HG03280 (cell line): ENCODE results near the gene MECR.
"Not testable (repeated sequence)": the region's sequence is repeated elsewhere in the genome, so short reads cannot be mapped to it uniquely, and the experiment has no call there.

ENCODE experiments used
- ATAC-seq: cut with Tn5 transposase; IDR thresholded peaks from one replicate; pipeline ENCODE4 v1.9.1; 2021; ENCODE audit warnings: mild to moderate bottlenecking, moderate library complexity; ENCODE audit not compliant: unreplicated experiment

The MECR gene

DNA sequence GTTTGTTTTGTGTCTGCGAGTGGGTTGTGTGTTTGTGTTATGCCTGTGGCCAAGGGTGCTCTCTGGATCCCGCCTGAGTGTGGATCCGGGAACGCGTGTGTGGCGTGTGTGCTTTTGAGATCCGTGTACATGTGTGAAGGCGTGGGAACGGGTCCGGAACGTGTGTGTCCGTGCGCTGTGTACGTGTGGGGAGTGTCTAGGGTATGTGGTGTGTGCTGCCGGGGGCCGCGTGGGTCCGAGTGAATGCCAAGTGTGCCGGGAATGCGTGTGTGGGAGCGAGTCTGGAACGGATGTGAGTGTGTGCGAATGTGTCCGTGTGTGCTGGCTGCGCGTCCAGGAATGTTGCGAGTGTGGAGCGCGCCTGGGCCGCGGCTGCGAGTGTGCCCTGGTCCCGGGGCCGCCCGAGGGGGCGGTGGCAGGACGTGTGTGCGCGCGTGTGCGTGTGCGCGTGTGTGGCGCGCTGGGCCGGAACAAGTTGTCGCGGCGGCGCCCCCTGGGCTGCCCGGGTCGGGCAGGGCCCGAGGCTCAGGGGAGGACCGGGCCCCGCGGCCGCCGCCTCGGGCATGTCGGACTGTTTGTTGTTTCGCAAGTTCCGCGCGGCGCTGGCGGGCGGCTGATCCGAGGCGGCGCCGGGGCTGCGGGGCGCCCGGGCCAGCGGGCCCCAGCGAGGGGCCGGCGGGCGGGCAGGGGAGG lies 6.5 kb upstream of the MECR start:
- no peak for ATAC-seq

DNA sequence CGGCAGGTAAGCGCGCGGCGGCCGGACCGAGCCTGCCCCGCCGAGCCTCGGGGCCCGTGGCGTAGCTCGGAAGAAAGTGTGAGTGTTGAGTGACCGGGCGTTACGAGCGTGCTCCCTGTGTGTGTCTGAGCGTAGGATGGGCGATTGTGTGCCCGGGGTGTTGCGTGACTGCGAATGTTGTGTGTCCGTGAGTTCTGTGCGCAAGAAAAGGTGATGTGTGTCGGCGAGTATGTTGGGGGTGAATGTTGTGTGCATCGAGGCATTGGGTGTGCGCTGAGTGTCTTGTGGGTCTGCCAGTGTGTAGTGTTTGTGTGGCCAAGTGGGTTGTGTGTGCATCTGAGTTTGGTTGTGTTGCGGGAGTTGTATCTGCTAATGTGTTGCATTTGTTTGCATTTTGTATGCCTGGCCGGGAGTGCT lies 6.0 kb upstream of the MECR start:
- ATAC-seq, result no peak

DNA sequence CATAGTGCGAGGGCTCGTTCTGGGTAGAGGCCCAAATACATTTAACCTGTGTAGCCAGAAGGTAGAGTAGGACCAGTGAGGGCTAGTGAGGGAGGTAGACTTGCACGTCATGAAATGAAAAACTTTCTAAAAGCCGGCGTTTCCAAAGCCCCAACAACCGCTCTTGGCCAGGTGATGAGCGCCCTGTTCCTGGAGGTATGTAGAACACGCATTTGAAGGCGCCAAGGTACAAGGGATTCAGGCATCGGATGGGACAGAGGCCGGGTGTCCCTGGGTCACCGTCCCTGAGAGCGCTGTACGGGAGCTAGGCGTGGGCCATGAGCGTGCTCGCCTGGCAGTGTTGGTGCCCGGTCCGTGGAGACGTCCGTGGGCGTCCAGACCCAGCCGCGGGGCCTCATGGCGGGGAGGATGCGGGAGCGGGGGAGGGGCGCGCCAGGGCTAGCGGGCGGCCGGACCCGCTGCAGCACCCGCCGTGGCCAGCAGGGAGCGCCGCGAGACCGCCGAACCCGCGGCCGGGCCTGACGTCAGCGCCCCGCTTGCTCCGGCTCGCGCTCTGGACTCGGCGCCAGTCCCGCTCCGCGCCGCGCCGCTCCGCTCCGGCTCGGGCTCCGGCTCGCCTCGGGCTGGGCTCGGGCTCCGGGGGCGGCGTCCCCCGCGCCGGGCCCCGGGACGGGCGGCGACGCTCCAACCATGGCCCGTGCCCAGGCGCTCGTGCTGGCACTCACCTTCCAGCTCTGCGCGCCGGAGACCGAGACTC lies 5.4 kb upstream of the MECR start, which contains the start of gene PTPRU:
PTPRU (plus strand) TSS at position 568 of the 757 bp plus-strand sequence; CDS start at position 691, 123 bp downstream.
- ATAC-seq, result peak; percentile 83

DNA sequence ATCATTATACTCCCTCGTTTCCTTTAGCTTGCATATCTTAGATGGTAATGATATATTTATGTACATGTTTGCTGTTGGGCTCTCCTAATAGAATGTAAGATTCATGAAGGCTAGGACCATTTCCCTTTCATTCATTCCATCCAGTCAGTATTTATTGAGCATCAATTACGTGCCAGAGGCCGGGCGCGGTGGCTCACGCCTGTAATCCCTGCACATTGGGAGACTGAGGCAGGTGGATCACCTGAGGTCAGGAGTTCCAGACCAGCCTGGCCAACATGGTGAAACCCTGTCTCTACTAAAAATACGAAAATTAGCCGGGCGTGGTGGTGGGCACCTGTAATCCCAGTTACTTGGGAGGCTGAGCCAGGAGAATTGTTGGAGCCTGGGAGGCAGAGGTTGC lies 4.1 kb upstream of the MECR start:
- ATAC-seq, result not testable (repeated sequence)

DNA sequence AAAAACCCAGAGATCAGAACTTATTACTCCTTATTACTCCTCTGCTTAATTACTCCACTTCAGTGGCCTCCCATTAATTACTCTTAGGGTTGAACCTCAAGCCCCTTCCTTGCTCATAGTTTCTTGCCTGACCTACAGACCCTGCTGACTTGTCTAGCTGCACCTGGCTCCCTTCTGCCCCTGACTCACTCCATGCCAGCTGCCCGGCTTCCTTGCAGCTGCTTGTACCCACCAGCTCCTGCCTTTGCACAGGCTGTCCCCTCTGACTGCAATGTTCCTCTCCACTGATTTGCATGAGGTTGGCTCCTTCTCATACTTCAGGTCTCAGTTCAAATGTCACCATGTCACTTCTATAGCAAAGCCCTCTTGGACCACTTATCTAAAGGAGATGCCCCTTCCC lies 3.7 kb upstream of the MECR start:
- ATAC-seq, result no peak

DNA sequence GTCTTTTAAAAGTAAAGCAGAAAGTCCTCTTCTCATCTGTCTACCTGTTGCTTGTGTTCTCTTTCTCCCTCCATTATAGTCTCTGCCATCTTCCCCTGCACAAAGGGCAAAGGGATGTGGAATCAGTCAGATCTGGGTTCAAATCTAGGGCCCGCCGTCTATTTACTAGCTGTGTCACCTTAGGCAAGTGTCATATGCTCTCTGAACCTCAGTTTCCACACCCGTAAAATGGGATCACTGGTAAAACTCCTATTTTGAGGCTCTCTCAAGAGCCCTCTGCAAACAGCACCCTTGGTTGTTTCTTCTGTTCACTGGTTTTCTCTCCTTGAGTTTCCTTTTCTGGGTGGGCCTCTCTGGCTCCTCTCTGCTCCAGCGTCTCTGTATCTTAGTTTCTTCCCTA lies 3.0 kb upstream of the MECR start:
- ATAC-seq, result no peak

DNA sequence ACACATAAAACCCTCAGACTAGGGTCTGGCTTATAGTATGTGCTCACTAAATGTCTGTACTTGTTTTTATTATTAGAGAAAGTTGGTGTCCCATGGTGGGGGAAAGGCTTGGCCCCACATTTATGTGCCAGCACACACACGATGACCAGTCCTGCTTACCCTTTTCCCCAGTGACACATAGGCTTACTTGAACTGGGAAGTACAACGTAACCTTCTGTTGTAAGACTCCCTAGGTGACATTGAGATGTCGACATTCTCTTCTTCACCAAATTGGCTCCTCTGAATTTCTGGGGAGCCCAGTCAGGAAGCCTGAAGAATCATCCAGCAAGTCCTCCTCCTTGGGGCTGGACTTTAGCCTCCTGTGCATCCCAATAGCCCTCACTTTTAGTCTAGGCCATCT lies 1.7 kb upstream of the MECR start:
- ATAC-seq, result no peak

DNA sequence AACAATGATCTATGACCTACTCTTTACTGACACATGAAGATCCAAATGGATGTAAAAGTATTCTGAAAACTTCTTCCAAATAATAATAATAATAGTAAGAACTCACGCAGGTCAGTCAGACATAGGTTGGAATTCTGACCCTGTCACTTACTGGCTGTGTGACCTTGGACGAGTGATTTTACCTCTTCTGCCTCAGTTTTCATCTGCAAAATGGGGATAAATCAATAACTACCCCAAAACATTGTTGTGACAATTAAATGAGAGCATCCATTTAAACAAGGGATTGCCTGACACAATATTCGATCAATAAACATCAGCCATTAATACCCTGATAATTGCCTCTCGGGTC lies 556 bp downstream of the MECR start:
- no peak for ATAC-seq

DNA sequence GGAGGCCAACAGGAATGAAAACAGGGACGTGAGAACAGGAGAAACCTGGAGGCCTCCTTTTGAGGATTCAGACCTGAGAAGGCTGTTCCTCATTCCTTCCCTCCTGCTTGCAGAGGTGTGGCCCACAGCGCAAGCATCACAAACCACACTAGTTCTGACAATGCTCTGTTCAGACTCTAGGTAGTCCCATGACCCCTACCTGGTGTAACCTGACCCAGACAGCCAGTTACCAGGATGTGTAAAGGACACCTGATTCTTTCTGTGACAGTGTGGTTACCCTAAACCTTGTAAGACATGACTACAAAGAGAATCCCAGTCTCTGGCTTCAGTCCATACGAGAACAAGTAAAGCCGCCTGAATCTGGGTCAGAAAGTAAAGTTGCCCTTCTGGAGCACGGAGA lies 3.2 kb downstream of the MECR start:
- no peak for ATAC-seq

DNA sequence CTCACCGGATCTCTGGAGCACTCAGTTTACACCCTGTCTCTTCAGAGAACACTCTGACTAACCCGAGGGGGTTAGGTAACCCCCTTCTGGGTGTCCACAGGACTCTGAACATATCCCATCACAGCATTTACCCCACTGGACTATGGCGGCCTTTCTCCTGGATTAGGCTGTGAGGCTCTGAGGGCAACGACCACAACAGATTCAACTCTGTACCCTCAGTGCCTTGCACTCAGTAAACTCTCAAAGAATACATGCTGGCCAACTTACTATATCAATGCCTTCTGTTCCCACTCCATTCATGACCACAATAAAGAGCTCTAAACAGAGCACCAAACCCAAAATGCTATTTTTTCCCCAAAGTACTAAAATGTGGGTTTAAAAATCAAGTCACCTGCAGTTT lies 5.4 kb downstream of the MECR start:
- ATAC-seq, result no peak

DNA sequence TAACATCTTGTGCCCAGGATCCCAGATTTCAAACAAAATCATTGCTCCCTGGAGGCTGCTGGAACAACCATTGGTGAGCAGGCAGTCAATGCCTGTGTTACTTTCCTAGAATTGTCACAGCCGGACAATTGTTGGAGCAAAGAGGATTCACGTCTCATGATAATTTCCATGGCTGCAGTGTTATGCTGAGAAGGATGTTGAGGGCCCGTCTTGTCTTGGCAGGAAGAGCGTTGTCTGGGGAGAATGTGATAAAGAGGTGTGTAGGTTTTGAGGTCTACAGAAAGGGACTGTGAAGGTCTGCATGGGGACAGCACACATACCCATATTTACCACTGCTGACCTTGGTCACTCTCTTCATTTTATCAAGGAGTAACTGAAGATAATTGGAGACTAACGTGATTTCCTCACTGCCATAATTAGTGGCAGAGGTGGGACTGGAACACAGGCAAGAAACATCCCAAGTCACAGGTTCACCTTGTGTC lies 6.3 kb downstream of the MECR start:
- no peak for ATAC-seq

DNA sequence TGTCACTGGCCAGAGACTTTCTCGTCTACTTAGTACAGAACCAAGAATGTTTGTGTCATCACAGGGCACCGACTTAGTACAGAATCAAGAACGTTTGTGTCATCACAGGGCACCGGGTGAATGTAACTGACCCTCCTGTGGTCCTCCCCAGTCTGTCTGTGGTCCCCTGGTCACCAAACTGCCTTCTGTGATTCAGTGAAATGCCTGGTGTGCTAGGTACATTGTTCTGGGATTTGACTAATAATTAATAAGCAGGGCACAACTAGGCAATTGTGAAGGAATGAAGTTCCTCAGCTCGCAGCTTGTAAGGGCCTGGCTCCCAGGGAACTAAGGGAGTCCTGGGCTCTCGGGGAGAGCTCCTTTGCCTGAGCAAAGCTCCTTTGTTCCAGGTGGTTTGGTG lies 7.2 kb downstream of the MECR start:
- no peak for ATAC-seq

DNA sequence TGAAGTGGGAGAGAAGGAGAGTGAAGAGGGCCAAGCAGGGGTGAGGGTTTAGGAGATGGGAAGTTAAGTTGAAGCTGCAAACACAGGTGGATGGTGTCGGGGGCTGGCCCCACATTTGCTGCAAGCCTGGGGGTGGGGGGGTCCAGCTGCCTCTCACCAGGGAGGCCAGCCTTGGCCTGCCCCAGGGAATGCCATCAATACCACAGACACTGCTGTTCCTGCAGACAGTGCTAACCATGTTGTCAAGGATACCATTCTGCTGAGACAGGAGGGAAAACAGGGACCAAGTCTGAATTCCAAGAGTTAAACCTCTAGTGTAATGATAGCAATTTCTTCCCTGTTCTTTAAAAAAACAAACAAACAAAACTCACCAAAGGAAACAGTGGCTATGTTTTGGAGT lies 8.0 kb downstream of the MECR start:
- no peak for ATAC-seq

DNA sequence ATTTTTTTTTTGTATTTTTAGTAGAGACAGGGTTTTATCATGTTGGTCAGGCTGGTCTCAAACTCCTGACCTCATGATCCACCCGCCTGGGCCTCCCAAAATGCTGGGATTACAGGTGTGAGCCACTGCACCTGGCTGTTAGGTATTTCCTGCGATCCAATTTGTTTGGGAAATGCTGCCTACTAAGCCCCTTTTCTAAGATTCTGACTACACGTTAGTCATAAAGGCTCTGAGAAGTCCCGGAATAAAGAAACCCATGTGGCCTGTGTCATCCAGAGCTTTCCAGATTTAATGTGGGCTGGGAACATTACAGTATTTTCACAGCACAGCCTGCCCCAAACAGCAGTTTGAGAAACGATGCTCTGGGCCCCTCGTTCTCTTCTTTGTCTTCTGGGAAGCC lies 8.5 kb downstream of the MECR start:
- not testable (repeated sequence) for ATAC-seq

DNA sequence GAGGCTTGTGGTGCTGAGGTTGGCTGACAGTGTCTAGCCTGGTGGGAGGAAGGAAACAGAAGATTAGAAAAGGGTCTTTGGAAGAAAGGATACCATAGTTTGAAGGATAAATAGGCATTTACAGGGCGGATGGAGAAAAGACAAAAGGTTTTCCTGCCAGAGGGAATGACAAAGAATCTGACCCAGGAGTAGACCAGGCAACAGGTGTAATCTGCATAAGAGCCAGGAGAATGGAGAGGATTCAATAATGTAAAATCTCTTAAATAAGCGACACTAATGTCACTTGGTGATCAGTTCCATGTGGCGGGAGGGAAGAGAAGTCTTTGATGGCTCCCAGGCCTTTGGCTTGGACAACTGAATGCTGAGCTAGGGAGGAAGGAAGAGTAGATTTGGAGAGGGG lies 9.4 kb downstream of the MECR start:
- ATAC-seq, result no peak

DNA sequence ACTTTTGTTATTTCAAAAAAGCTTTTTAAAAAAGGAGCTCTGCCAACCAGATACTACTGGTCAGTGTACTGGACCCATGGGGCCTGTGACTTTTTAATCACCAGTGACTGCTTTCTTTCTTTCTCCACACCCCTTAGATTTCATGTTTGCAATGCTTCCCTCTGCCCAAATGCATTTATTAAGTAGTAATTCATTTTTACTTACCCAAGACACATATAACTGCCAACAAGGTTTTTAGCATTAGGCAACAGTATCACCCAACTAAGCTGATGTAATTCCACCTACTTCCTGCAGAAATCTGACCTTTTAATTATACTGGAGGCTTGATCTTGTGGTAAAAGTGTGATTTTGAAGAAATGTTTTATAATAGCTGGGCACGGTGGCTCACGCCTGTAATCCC lies 12.5 kb downstream of the MECR start:
- ATAC-seq, result no peak

DNA sequence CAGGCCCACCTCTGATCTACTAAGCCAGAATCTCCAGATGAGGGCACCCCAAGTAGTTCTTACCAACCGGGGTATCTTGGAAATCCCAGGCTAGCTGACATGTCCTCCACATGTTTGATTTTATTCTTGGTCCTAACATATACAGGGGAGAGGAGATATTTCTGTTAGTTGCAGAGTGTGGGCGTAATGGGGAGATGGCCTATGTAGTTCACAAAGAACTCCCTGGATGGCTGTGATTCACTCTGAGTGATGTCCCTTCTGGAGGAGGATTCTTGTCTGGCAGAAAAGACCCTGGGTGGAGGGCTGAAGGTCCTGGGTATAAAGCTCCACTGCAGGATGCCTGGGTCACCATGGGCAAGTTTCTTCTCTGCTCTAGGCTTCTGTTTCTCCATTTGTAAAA lies 13.1 kb downstream of the MECR start:
- no peak for ATAC-seq

DNA sequence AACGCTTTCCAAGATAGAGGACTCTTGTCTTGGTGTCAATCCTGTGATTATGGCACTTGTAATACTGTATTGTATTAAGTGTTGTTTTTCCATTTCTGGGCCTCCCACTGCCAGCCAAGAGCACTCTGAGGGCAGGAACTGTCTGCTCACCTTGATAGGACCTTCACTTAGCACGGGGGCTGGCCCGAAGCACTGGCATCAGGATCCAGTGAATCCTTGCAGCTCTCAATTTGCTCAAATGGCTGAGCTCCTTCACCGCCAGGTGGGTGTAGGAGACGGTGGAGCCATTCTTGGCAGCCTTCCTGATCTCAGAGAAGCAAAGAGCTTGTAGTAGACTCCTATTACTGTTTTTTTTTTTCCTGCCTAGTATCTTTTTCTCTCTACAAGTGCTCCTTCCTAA lies 17.7 kb downstream of the MECR start:
- ATAC-seq, result no peak

DNA sequence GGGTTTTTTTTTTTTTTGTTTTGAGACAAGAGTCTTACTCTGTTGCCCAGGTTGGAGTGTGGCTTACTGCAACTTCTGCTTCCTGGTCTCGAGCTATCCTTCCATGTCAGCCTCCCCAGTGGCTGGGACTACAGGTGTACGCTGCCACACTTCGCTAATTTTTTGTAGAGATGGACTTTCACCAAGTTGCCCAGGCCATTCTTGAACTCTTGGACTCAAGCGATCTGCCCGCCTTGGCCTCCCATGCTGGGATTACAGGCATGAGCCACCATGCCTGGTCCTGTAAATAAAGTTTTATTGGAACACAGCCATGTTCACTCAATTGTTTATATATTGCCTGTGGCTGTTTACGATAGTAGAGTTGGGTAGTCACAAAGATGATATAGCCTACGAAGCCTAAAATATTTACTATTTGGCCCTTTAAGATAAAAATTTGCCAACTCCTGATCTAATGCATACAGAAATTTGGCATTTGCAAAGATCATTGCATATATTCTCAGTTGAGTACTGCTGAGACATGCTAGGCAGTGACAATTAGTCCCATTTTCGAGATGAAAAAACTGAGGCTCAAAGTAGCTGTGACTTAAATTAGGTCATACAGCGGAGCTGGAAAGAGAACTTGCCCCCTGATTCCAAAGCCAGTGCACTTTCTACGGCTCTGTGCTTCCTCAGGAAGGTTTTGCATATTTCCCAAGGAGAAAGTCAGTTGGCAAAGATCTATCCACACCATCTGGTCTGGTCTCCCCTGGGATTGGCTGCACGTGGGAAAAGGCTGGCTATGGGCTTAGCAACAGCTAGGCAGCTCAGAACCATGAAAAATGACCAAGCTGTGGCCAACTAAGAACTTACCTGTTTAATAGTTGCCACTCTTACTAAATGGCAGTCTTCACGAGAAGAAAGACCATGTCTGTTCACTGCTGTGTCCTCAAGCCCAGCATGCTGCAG lies 19.4 kb downstream of the MECR start:
- ATAC-seq, result no peak

DNA sequence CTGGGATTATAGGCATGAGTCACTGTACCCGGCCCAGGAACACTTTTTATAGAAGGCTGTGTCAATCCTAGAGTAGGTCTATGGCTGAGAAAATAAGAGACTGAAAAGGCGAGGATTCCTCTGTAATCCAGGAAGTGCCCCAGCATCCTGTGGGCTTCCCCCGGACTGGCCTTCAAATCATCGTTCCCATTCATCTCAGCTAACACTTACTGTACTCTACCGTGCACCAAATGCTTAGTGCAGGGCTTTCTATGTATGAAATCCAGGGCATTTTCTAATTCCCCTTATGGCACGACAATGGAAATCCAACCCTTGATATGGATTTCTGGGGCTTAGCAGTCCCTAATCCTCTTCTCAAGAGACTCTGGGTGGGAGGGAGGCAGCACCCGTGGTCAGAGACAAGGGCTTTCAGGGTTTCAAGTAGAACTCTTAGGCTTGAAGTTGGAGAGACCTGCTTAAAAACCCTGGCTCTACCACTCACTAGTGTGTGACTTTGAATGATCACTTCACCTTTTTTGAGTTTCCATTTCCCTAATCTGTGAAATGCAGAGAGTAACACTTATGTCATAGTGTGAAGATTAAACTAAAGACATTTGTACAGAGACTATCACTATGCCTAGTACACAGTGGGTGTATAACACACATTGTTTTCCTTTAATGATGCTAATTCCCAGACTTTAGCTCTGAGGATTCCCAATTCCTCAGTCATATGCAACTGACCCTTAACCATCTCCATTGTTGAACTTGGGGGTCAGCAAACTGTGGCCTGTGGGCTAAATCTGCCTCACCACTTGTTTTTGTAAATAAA lies 20.3 kb downstream of the MECR start:
- no peak for ATAC-seq

DNA sequence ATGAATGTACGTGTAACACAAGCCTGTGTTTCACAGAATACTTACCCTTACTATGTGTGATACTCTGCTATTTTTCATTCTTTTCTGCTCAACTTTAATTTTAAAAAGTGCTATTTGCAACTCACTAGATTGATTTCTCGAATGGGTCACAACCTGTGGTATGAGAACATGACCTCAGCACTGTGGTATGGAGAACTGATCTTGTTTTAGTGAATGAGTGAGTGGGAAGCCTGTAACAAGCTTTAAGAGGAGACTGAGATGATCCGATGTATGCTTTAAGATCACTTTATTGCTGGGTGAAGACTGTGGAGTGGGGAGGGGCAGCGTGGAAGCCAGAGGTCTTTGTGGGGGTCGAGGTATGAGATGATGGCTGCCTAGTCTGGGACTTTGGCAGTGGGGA lies 21.6 kb downstream of the MECR start:
- ATAC-seq, result no peak
